Lung (tissue), 12 donors: ENCODE results near the gene PRKAB2. TPM values are rescaled to one million over a fixed set of nuclear protein-coding genes. Genes with fewer than 3 reads are reported as not detected.

ENCODE experiments used
- ATAC-seq: fragments of 200-7000 bp; cut with Tn5 transposase; one replicate; pipeline ENCODE4 v1.9.1; 2020; ENCODE audit warnings: moderate number of reproducible peaks; ENCODE audit not compliant: insufficient read depth, low FRiP score
- DNase-seq, 3 donors: peaks; one replicate each; pipeline ENCODE4 v3.0.0-alpha.2; 2013 to 2017
- H3K27ac ChIP-seq, 2 donors: one replicate each; pipeline ENCODE4 v1.5.1; 2013; ENCODE audit warnings: mild to moderate bottlenecking in 2 of 2, moderate library complexity in 2 of 2, control low read depth in 1 of 2, inconsistent platforms in 1 of 2, low read depth in 1 of 2, low read length in 1 of 2
- H3K27me3 ChIP-seq, 3 donors: one replicate each; pipeline ENCODE4 v1.5.1; 2013; ENCODE audit warnings: low read length in 2 of 3; ENCODE audit not compliant: control insufficient read depth in 3 of 3, insufficient read depth in 3 of 3
- H3K36me3 ChIP-seq, 4 donors: one replicate each; pipeline ENCODE4 v1.5.1; 2013; ENCODE audit warnings: low read length in 4 of 4, mild to moderate bottlenecking in 1 of 4, moderate library complexity in 1 of 4; ENCODE audit not compliant: control insufficient read depth in 4 of 4, insufficient read depth in 4 of 4
- H3K4me1 ChIP-seq, 5 donors: one replicate each; pipeline ENCODE4 v1.5.1; 2013; ENCODE audit warnings: low read length in 5 of 5, mild to moderate bottlenecking in 2 of 5, moderate library complexity in 1 of 5; ENCODE audit not compliant: control insufficient read depth in 5 of 5, insufficient read depth in 5 of 5
- H3K4me3 ChIP-seq: one replicate; pipeline ENCODE4 v1.5.1; 2013; ENCODE audit warnings: mild to moderate bottlenecking, control low read depth, moderate library complexity
- H3K9ac ChIP-seq, 2 donors: one replicate each; pipeline ENCODE4 v1.5.1; 2013; ENCODE audit warnings: low read length in 2 of 2, control low read depth in 1 of 2; ENCODE audit not compliant: insufficient read depth in 1 of 2
- H3K9me3 ChIP-seq, 4 donors: one replicate each; pipeline ENCODE4 v1.5.1; 2013; ENCODE audit warnings: low read length in 3 of 4, mild to moderate bottlenecking in 1 of 4, moderate library complexity in 1 of 4; ENCODE audit not compliant: control insufficient read depth in 4 of 4, insufficient read depth in 3 of 4
- CTCF ChIP-seq: IDR thresholded peaks from 2 replicates; pipeline ENCODE4 v1.5.1; 2012; ENCODE audit warnings: mild to moderate bottlenecking; ENCODE audit errors: control extremely low read depth, extremely low read depth
- WGBS, 2 donors: extraction: QIAGEN DNeasy Blood & Tissue Kit; methylation state at CpG; one replicate each; pipeline ENCODE4 v1.1.7; 2013; 5-methylcytosine and 5-hydroxymethylcytosine counted together
- polyA plus RNA-seq, 2 donors: library from polyadenylated mRNA; stranded (reverse); fragments of 200-250 nt; gene quantifications; one replicate each; pipeline ENCODE4 v1.2.1, GENCODE V29; 2013
- total RNA-seq, 2 donors: library from RNA; depleted of rRNA in 1 of 2; stranded (reverse); fragments of >200 nt in 1 of 2; gene quantifications; one replicate each; pipeline ENCODE4 v1.2.1, GENCODE V29; 2014 to 2021
- donor health status: control.
- donor health status: control.
- donor health status: Bipolar disorder and iron deficiency.
- donor health status: healthy.
- donor health status: DM: yes; HTN: yes; CAD: no.

The PRKAB2 gene
- total and polyA plus RNA-seq, 4 donors, result 4.2 to 25.7 (median 9.0) TPM

- peaks cover 0 to 2% (median 0%) of the 10 kb centered on the region in 5 donors for H3K4me1 ChIP-seq
- no peak for DNase-seq
- 86 to 90% methylated on average over 3 of the region's 3 CpGs for WGBS, 2 donors
- H3K27me3 ChIP-seq, result no peaks in the 10 kb centered on the region
- H3K36me3 ChIP-seq, result peaks cover 0 to 7% (median 0%) of the 10 kb centered on the region in 4 donors
- ATAC-seq, result no peak
- no peak overlapping the region for H3K9ac ChIP-seq
- no peaks in the 10 kb centered on the region for H3K9me3 ChIP-seq
- H3K27ac ChIP-seq, result no peak overlapping the region
- TF ChIP-seq CTCF, result no peak
- H3K4me3 ChIP-seq, result no peak overlapping the region
These were observed 37.9 kb upstream of the PRKAB2 start for GRCh38 chr1:147209825-147210821.

- Histone ChIP-seq H3K4me1 (no peaks in the 10 kb centered on the region), H3K36me3 (peaks cover 0 to 9% (median 0%) of the 10 kb centered on the region in 4 donors)
These were observed 36.3 kb upstream of the PRKAB2 start for GRCh38 chr1:147208619-147209018.

GRCh38 chr1:147207192-147207591, 34.9 kb upstream of the PRKAB2 start:
- H3K27me3 ChIP-seq, result no peaks in the 10 kb centered on the region
- H3K36me3 ChIP-seq, result peaks cover 0 to 8% (median 0%) of the 10 kb centered on the region in 4 donors
- no peak overlapping the region for H3K27ac ChIP-seq
- H3K9me3 ChIP-seq, result no peaks in the 10 kb centered on the region
- ATAC-seq, result no peak
- H3K4me3 ChIP-seq, result no peak overlapping the region
- 85 to 86% methylated on average over 1 of the region's 1 CpG for WGBS, 2 donors
- H3K9ac ChIP-seq, result no peak overlapping the region
- no peak for TF ChIP-seq CTCF
- no peak for DNase-seq
- no peaks in the 10 kb centered on the region for H3K4me1 ChIP-seq

More at GRCh38 chr1:147208619-147209018, 36.3 kb upstream of the PRKAB2 start:
- no peak overlapping the region for H3K4me3 ChIP-seq
- no peak for TF ChIP-seq CTCF
- ATAC-seq (no peak), DNase-seq (no peak)
- WGBS, 2 donors, result 94 to 98% methylated on average over 7 of the region's 7 CpGs
- no peak overlapping the region for H3K9ac ChIP-seq
- no peaks in the 10 kb centered on the region for H3K27me3 ChIP-seq
- H3K27ac ChIP-seq, result no peak overlapping the region
- no peaks in the 10 kb centered on the region for H3K9me3 ChIP-seq
